A549 (cell line): Measurements from ENCODE around the gene ALG3. TPM values are rescaled to one million over a fixed set of nuclear protein-coding genes. Genes with fewer than 3 reads are reported as not detected.

Source experiments
- ATAC-seq, 2 experiments: fragments of 200-7000 bp in 1 of 2; fragments of >200 bp in 1 of 2; cut with Nextera tagmentation in 1 of 2; cut with Tn5 transposase in 1 of 2; 3 replicates each; pipeline versions ENCODE4 v1.8.0 to v1.9.1; 2018 to 2020; ENCODE audit warnings: mild to moderate bottlenecking in 1 of 2, moderate library complexity in 1 of 2
- CTCF ChIA-PET: fragments of 300-600 bp; sonication (Branson Sonifier 250); formaldehyde crosslinking; extraction: SDS; loops from one replicate; lab custom pipeline; 2021; ENCODE audit warnings: antibody characterized with exemption, inconsistent platforms; lab: Yijun Ruan, JAX
- POLR2A ChIA-PET: fragments of 350-600 bp; formaldehyde crosslinking; extraction: SDS; loops from one replicate; lab custom pipeline; 2021; ENCODE audit warnings: antibody characterized with exemption, inconsistent platforms; lab: Yijun Ruan, JAX
- DNase-seq, 2 experiments: peaks; one replicate each; pipeline versions ENCODE4 v3.0.0 to v3.0.0-alpha.2; 2011 to 2016; ENCODE audit warnings: low read depth in 1 of 2, low spot score in 1 of 2
- FAIRE-seq: peaks from 2 replicates; lab custom pipeline; 2011; peaks lifted over from hg19 to GRCh38; lab: Jason Lieb, UNC
- H3K27ac ChIP-seq, 2 experiments: fragments of >200 bp; sonication (Bioruptor Twin); formaldehyde crosslinking; 3 replicates each; pipeline ENCODE4 v1.5.1; 2016 to 2017
- H3K4me1 ChIP-seq: fragments of >200 bp; sonication (Bioruptor Twin); formaldehyde crosslinking; 3 replicates; pipeline ENCODE4 v1.6.1; 2016
- H3K4me2 ChIP-seq: fragments of >200 bp; sonication (Bioruptor Twin); formaldehyde crosslinking; 3 replicates; pipeline ENCODE4 v1.6.1; 2016
- H3K4me3 ChIP-seq: fragments of >200 bp; sonication (Bioruptor Twin); formaldehyde crosslinking; 3 replicates; pipeline ENCODE4 v1.5.1; 2016
- H3K9me3 ChIP-seq: fragments of >200 bp; sonication (Bioruptor Twin); formaldehyde crosslinking; 3 replicates; pipeline ENCODE4 v1.6.1; 2016
- CEBPB ChIP-seq, 2 experiments: fragments of >200 bp in 1 of 2; sonication (Bioruptor Twin) in 1 of 2; formaldehyde crosslinking in 1 of 2; IDR thresholded peaks; 2 replicates each; pipeline ENCODE4 v1.6.1; 2012 to 2016
- EHMT2 ChIP-seq: fragments of 200-600 bp; sonication (generic); IDR thresholded peaks from 2 replicates; pipeline ENCODE4 v1.6.1; 2016; ENCODE audit warnings: antibody characterized with exemption, low read depth, mild to moderate bottlenecking, moderate library complexity
- EP300 ChIP-seq, 2 experiments: fragments of >200 bp; sonication (Bioruptor Twin); formaldehyde crosslinking; IDR thresholded peaks; 2 replicates in 1 of 2; 3 replicates in 1 of 2; pipeline ENCODE4 v1.6.1; 2016 to 2017
- JUN ChIP-seq, 2 experiments: fragments of >200 bp; sonication (Bioruptor Twin); formaldehyde crosslinking; IDR thresholded peaks; 2 replicates in 1 of 2; 3 replicates in 1 of 2; pipeline ENCODE4 v1.6.1; 2016 to 2017
- MAFK ChIP-seq: fragments of 450-650 bp; IDR thresholded peaks from 2 replicates; pipeline ENCODE4 v1.6.1; 2014; ENCODE audit not compliant: partially characterized antibody
- MAZ ChIP-seq: fragments of 150-350 bp; IDR thresholded peaks from 2 replicates; pipeline ENCODE4 v1.6.1; 2014; ENCODE audit warnings: antibody characterized with exemption, low read depth, low read length, borderline replicate concordance
- POLR2AphosphoS2 ChIP-seq: conservative IDR thresholded peaks from 2 replicates; pipeline ENCODE4 v1.6.1; 2012; ENCODE audit warnings: low read length, improper control_type of control experiment, inconsistent platforms
- RFX5 ChIP-seq: fragments of 450-650 bp; IDR thresholded peaks from 2 replicates; pipeline ENCODE4 v1.7.1; 2014; ENCODE audit warnings: antibody characterized with exemption, mild to moderate bottlenecking, moderate library complexity
- TFCP2L1 ChIP-seq: fragments of 250-450 bp; sonication (Bioruptor Pico); IDR thresholded peaks from 2 replicates; pipeline ENCODE4 v1.5.0; 2021; ENCODE audit warnings: mild to moderate bottlenecking
- TP53 ChIP-seq: fragments of 250-450 bp; sonication (Bioruptor Pico); IDR thresholded peaks from 2 replicates; pipeline ENCODE4 v1.5.0; 2021; ENCODE audit warnings: mild to moderate bottlenecking, moderate library complexity
- ZFP36 ChIP-seq: fragments of 450-650 bp; IDR thresholded peaks from 2 replicates; pipeline ENCODE4 v1.6.1; 2014; ENCODE audit warnings: borderline replicate concordance; ENCODE audit not compliant: partially characterized antibody
- ZNF302 ChIP-seq: fragments of 250-450 bp; sonication (Bioruptor Pico); IDR thresholded peaks from 2 replicates; pipeline ENCODE4 v1.9.0; 2021; ENCODE audit warnings: inconsistent platforms, mild to moderate bottlenecking, moderate library complexity
- ZSCAN20 ChIP-seq: fragments of 250-450 bp; sonication (Bioruptor Pico); IDR thresholded peaks from 2 replicates; pipeline ENCODE4 v1.8.0; 2022; ENCODE audit warnings: mild to moderate bottlenecking, moderate library complexity
- WGBS: methylation state at CpG from one replicate; pipeline ENCODE4 v1.1.6; 2017; ENCODE audit errors: missing lambda C conversion rate; 5-methylcytosine and 5-hydroxymethylcytosine counted together
- polyA plus RNA-seq, 4 experiments: library from polyadenylated mRNA; depleted of rRNA in 3 of 4; stranded (reverse); fragments of >200 nt; fragmentation: RNase III in 1 of 4; extraction: RNeasy Plus Mini Kit Qiagen cat#74134 plus additional on column Dnase treatment in 1 of 4; gene quantifications; 2 replicates in 3 of 4; 3 replicates in 1 of 4; pipeline ENCODE4 v1.2.3, GENCODE V29; 2011 to 2017
- TF ChIP-seq, protein P1 (sequence below): IDR thresholded peaks from 2 replicates; pipeline ENCODE4 v1.6.1; 2012
- TF ChIP-seq, protein P2 (sequence below): fragments of >200 bp; sonication (Bioruptor Twin); formaldehyde crosslinking; IDR thresholded peaks from 3 replicates; pipeline ENCODE4 v1.6.1; 2016
- TF ChIP-seq, protein P3 (sequence below): fragments of 250-450 bp; sonication (Bioruptor Pico); IDR thresholded peaks from 2 replicates; pipeline ENCODE4 v1.5.0; 2021; ENCODE audit warnings: mild to moderate bottlenecking, moderate library complexity, borderline replicate concordance
- TF ChIP-seq, protein P4 (sequence below): IDR thresholded peaks from 2 replicates; pipeline ENCODE4 v1.6.1; 2012

Gene ALG3
- polyA plus RNA-seq, 2 of the 4 experiments (the other 2 are of a cell fraction) = 49.1 to 59.6 TPM

DNA sequence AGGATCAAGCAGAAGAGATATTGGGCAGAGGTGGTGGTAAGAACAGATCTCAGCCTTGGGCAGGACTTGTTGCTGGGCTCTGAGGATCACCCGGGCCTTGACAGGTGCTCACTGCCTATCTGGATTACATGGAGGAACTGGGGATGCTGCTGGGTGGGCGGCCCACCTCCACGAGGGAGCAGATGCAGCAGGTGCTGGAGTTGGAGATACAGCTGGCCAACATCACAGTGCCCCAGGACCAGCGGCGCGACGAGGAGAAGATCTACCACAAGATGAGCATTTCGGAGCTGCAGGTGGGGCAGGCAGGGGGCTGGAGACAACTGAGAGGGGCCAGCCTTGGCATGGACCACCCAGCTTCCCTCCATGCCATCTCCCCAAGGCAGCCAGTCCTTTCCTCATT lies 34.9 kb upstream of the ALG3 start:
- TF ChIP-seq, protein P1, sequence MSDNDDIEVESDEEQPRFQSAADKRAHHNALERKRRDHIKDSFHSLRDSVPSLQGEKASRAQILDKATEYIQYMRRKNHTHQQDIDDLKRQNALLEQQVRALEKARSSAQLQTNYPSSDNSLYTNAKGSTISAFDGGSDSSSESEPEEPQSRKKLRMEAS = no peak
- TF ChIP-seq POLR2AphosphoS2 = no peak
- no peak for TF ChIP-seq TFCP2L1 (CRISPR knock-in tag)
- TF ChIP-seq, protein P2, sequence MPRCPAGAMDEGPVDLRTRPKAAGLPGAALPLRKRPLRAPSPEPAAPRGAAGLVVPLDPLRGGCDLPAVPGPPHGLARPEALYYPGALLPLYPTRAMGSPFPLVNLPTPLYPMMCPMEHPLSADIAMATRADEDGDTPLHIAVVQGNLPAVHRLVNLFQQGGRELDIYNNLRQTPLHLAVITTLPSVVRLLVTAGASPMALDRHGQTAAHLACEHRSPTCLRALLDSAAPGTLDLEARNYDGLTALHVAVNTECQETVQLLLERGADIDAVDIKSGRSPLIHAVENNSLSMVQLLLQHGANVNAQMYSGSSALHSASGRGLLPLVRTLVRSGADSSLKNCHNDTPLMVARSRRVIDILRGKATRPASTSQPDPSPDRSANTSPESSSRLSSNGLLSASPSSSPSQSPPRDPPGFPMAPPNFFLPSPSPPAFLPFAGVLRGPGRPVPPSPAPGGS = no peak
- TF ChIP-seq CEBPB (IDR thresholded peaks at IDR 0.05) = no peak
- no peak for TF ChIP-seq EP300 (IDR thresholded peaks at IDR 0.05)
- TF ChIP-seq MAZ = no peak
- TF ChIP-seq ZNF302 (CRISPR knock-in tag) = no peak
- TF ChIP-seq RFX5 = no peak
- TF ChIP-seq, protein P3, sequence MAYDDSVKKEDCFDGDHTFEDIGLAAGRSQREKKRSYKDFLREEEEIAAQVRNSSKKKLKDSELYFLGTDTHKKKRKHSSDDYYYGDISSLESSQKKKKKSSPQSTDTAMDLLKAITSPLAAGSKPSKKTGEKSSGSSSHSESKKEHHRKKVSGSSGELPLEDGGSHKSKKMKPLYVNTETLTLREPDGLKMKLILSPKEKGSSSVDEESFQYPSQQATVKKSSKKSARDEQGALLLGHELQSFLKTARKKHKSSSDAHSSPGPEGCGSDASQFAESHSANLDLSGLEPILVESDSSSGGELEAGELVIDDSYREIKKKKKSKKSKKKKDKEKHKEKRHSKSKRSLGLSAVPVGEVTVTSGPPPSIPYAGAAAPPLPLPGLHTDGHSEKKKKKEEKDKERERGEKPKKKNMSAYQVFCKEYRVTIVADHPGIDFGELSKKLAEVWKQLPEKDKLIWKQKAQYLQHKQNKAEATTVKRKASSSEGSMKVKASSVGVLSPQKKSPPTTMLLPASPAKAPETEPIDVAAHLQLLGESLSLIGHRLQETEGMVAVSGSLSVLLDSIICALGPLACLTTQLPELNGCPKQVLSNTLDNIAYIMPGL = no peak
- no peak for TF ChIP-seq JUN (IDR thresholded peaks at IDR 0.05)
- no peak for TF ChIP-seq EHMT2
- no peak overlapping the region for H3K27ac ChIP-seq
- no peak overlapping the region for H3K4me2 ChIP-seq
- 72% methylated on average over 8 of the region's 8 CpGs for WGBS
- DNase-seq = no peak
- no peak for FAIRE-seq
- ATAC-seq = no peak
- ChIA-PET CTCF (interaction anchor here (0.7 to 4.5 kb wide), 6 partner anchors 22 to 930 kb away, joined by 3 to 24 read pairs (median 5); partner anchors contain the start of gene VWA5B2), POLR2A (no interaction called here)
- H3K4me3 ChIP-seq = no peak overlapping the region
- no peaks in the 10 kb centered on the region for H3K4me1 ChIP-seq
- no peaks in the 10 kb centered on the region for H3K9me3 ChIP-seq

DNA sequence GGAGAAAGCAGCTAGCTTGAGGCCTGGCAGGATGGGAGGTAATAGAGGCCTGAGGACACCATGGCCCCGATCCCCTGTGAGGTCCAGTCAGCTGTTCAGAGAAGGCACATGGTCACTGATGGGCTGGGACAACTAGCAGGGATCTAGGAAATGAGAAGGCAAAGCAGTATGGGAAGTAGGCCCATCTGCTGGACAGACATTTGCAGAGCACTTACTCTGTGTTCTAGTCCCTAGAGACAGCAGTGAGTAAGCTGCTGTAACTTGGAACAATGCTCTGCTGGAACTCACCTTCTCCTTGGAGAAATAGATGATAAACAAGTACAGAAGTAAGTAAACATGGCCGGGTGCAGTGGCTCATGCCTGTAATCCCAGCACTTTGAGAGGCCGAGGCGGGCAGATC lies 34.2 kb upstream of the ALG3 start:
- 60% methylated on average over 4 of the region's 4 CpGs for WGBS
- TF ChIP-seq ZFP36 (no peak), ZSCAN20 (no peak), TP53 (CRISPR knock-in tag) (no peak)
- TF ChIP-seq, protein P4, sequence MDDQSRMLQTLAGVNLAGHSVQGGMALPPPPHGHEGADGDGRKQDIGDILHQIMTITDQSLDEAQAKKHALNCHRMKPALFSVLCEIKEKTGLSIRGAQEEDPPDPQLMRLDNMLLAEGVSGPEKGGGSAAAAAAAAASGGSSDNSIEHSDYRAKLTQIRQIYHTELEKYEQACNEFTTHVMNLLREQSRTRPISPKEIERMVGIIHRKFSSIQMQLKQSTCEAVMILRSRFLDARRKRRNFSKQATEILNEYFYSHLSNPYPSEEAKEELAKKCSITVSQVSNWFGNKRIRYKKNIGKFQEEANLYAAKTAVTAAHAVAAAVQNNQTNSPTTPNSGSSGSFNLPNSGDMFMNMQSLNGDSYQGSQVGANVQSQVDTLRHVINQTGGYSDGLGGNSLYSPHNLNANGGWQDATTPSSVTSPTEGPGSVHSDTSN = no peak
- Histone ChIP-seq H3K27ac (no peak overlapping the region), H3K9me3 (no peaks in the 10 kb centered on the region), H3K4me2 (no peak overlapping the region), H3K4me3 (no peak overlapping the region), H3K4me1 (no peaks in the 10 kb centered on the region)
- CTCF ChIA-PET = interaction anchor here (1.9 kb wide), 1 partner anchor 11 kb away, joined by 5 read pairs; no protein-coding TSS in a partner anchor
- DNase-seq (no peak), ATAC-seq (no peak), FAIRE-seq (no peak)
- POLR2A ChIA-PET = no interaction called here

DNA sequence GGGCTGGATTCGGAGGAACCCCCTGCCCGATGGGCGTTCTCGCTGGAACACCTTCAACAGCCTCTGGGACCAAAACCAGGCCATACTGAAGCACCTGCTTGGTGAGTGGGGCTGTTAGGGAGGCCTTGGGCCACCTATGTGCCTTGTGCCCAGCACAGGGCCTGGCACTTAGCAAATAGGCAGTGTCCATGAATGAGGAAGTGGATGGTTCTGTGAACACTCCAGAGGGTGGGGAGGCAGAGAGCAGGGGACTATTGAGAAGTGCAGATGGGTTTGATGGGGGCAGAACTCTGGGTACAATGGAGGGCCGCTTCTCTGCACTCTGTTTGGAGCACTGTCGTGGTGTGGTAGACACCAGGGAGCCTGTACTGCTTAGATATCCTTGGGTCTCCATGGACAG lies 28.6 kb upstream of the ALG3 start:
- Histone ChIP-seq H3K27ac (no peak overlapping the region), H3K4me2 (no peak overlapping the region), H3K4me1 (no peaks in the 10 kb centered on the region), H3K4me3 (no peak overlapping the region), H3K9me3 (no peaks in the 10 kb centered on the region)
- ATAC-seq (peak in 1 of 2 experiments; percentile 23; a peak in 1 of 6 replicates), FAIRE-seq (no peak), DNase-seq (no peak)
- WGBS = 31% methylated on average over 3 of the region's 6 CpGs
- ChIA-PET POLR2A (no interaction called here), CTCF (interaction anchor here (1.3 kb wide), 1 partner anchor 11 kb away, joined by 5 read pairs; no protein-coding TSS in a partner anchor)
- TF ChIP-seq MAFK = no peak
- TF ChIP-seq CEBPB (IDR thresholded peaks at IDR 0.05) = no peak
